LoVo (cell line): ENCODE measurements around the gene USP35.
"Not testable (repeated sequence)": the region's sequence is repeated elsewhere in the genome, so short reads cannot be mapped to it uniquely, and the experiment has no call there.

ENCODE experiments used
- DNase-seq: peaks from one replicate; pipeline ENCODE4 v3.0.0-alpha.2; 2016; ENCODE audit warnings: low spot score

USP35 gene

GRCh38 chr11:78168539-78169477 is 19.9 kb upstream of the USP35 start:
- no peak for DNase-seq

GRCh38 chr11:78170413-78170812 is 18.3 kb upstream of the USP35 start:
- no peak for DNase-seq

GRCh38 chr11:78170874-78171549 is 17.7 kb upstream of the USP35 start:
- no peak for DNase-seq

GRCh38 chr11:78171951-78172350 is 16.8 kb upstream of the USP35 start:
- DNase-seq = no peak

- DNase-seq = not testable (repeated sequence)
These were observed 12.9 kb upstream of the USP35 start for GRCh38 chr11:78175862-78176261.

GRCh38 chr11:78176605-78177141 is 12.0 kb upstream of the USP35 start:
- DNase-seq = no peak

GRCh38 chr11:78177216-78177615 is 11.5 kb upstream of the USP35 start:
- DNase-seq = no peak

GRCh38 chr11:78179459-78180071 is 9.2 kb upstream of the USP35 start:
- no peak for DNase-seq

GRCh38 chr11:78180751-78181150 is 8.0 kb upstream of the USP35 start:
- no peak for DNase-seq

GRCh38 chr11:78181185-78181584 is 7.5 kb upstream of the USP35 start:
- no peak for DNase-seq

GRCh38 chr11:78187366-78188285 is 1.1 kb upstream of the USP35 start:
- DNase-seq = no peak

GRCh38 chr11:78189174-78189724 is 530 bp downstream of the USP35 start:
- no peak for DNase-seq

- DNase-seq = no peak
These were observed 1.1 kb downstream of the USP35 start for GRCh38 chr11:78189851-78190250.

- no peak for DNase-seq
These were observed 1.7 kb downstream of the USP35 start for GRCh38 chr11:78190374-78190773.

- no peak for DNase-seq
These were observed 2.3 kb downstream of the USP35 start for GRCh38 chr11:78190871-78191538.

- no peak for DNase-seq
These were observed 3.6 kb downstream of the USP35 start for GRCh38 chr11:78192223-78192719.

GRCh38 chr11:78192911-78193351 is 4.2 kb downstream of the USP35 start:
- no peak for DNase-seq

GRCh38 chr11:78193806-78194205 is 5.1 kb downstream of the USP35 start:
- DNase-seq = no peak

GRCh38 chr11:78194490-78194889 is 5.8 kb downstream of the USP35 start:
- no peak for DNase-seq

- DNase-seq = no peak
These were observed 7.3 kb downstream of the USP35 start for GRCh38 chr11:78195917-78196560.
